GM18519 (cell line): ENCODE measurements around the gene CDS1.
"Not testable (repeated sequence)": the region's sequence is repeated elsewhere in the genome, so short reads cannot be mapped to it uniquely, and the experiment has no call there.

Experiments used
- ATAC-seq: cut with Tn5 transposase; IDR thresholded peaks from one replicate; pipeline ENCODE4 v1.9.1; 2021; ENCODE audit warnings: mild to moderate bottlenecking, moderate library complexity; ENCODE audit not compliant: unreplicated experiment, low FRiP score

CDS1 gene

DNA sequence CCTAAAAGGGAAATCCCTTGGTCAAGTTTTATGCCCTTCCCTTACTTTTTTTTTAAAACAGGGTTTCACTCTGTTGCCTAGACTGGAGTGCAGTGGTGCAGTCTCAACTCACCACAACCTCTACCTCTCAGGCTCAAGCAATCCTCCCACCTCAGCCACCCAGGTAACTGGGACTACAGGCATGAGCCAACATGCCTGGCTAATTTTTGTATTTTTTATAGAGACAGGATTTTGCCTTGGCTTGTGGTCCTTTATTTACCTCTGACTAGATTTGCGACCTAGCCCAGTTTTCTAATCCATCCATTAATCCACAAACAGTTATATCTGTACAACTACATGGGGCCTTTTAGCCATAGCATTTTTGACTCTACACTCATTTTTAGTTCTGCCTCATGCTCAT lies 23.7 kb downstream of the CDS1 start:
- no peak for ATAC-seq

DNA sequence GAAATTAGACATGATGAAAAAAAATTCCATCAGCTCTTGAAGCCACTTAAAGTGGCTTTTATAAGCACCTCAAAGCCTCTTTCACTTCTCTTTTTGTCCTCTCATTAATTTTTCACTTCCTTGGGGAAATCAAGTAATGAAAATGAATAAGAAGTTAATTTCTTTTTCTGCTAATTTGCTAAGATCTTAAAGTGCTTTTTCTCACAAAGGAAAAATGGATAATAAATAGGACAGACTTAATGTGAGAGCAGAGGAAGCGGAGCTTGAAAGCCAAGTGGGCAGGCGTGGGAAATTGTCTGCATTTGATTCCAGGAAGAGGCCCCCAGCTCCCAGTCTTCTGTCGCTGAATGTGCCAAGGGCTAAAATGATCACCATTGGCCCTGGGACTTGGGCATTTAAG lies 28.6 kb downstream of the CDS1 start:
- no peak for ATAC-seq

DNA sequence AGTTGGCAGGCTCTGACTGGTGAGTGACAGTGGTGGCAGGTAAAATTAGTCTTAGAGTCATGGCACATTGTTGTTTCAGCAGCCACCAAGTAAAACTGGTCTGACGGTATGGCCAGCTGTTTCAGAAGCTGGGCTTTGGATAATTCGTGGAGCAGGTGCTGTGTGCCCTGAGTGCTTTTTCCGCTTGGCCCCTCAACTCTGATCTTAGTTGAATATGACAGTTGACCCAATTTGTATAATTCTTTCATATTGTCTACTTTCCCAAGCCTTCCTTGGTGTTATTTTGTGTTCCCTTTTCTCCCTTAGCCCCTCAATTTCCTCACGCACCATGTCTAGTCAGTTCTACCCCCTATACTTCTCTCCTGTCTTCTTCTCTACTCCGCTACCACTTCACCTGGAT lies 32.0 kb downstream of the CDS1 start:
- ATAC-seq: no peak

DNA sequence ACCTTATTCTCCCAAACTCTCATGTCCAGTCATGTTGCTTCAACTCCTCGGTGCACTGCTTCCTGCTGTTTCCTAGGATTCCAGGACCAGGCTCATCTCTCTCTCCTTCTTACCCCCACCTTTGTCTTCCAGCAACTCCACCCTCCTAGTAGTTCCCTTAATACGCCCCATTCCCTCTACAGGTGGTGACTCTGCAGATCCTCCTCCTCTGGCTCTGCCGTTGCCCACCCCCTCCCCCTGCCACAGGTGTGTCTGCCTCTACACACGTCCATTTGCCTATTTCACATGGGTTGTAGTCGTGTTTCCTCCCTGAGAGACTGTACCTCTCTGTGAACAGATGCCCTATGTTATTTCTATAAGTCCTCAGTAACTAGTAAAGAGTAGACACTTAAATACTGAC lies 32.4 kb downstream of the CDS1 start:
- ATAC-seq: no peak

DNA sequence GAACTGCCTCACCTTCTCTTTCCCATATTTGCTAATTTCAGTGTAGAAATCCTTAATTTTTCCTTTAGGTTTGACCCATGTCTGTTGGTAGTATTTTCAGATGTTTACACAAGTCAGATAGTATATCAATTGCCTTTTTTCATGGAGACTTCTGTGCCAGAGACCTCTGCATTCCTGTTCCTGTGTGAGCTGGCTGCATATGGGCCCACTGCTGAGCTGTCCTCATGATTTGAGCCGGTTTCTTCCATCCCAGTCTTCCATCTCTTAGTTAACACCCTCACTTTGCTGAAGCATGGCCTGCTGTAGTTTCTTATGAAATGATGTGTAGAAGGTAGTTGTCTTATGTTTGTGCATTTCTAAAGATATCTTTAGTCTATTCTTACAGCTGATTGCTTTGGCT lies 40.0 kb downstream of the CDS1 start:
- ATAC-seq: no peak

DNA sequence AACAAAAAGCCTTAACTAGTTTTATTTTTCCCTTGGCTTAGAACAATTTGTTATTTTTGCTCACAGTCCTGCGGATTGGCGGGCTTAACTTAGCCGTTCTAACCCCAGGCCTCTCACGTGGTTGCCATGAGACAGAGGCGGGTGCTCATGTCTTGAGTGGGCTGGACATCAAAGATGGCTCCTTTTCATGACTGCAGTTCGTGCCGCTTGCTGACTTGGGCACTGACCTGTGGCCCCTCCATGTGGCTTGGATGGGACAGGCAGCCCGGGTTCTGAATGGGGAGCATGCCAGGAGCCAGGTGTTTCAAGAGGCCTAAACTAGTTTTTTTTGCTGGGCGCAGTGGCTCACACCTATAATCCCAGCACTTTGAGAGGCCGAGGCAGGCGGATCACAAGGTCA lies 40.7 kb downstream of the CDS1 start:
- ATAC-seq: no peak

DNA sequence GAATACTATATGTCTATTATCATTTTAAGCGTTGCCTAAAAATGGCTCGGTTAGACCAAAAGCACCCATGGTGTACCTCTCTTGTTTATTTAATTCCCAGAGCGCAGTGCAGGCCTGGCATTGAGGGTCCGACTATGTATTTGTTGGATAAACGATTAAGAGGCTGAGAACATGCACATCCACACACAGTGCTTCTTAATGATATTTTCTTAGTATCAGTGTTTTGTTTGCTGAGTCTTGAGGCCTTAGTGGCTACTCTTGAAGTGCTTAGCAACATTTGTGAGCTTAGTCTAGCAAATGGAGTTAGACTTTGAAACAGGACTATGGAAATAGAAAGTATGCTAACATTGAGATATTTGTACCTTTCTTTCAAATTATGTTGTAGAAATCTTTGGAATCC lies 43.7 kb downstream of the CDS1 start:
- ATAC-seq: no peak

DNA sequence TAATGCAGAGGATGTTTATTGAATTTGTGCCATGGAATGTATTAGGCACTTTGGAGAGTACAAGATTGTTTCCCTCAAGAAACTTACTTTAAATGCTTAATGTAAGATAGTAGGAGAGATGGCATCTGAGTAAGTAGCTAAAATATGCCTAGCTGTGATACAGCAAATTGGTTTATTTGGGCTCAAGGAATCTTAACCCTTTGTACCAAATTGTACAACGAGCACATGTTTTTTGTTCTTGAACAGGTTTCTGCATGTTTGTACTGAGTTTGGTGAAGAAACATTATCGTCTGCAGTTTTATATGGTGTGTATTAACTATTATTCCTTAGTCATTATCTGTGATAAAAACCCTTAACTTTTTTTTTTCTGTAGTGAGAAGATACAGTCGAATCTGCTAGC lies 48.6 kb downstream of the CDS1 start:
- ATAC-seq: no peak

DNA sequence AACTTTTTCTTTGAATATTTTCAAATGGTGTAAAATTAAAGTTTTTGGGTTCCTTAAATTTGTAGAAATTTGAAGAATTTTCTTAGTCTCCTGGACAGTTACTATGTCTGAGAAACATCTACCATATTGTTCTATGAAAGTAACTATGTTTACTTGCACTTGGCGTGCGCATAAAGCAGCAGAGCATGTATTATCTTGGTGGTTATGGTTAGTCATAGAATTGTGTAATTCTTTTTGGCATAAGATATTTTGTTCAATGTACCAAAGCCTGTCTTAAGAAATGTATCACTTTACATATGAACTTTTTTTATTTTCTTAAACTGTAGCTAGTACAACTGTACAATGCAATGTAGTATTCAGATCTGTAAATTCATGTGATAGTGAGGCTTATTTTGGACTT lies 49.2 kb downstream of the CDS1 start:
- ATAC-seq: no peak

DNA sequence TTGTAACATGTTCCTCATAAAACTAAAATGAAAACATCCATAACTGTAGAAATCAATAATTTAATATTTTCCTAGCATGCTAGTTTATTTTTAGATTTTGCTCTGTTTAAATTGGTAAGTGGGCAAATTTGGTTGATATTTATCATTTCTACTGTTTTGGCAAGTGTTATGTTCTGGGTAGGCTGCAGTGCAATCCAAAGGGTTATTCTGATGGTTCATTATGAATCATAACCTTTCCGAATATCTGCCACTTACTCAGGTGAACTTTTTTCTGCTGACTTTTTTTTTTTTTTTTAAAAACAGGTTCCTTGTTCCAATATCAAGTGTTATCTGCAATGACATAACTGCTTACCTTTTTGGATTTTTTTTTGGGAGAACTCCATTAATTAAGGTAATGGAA lies 52.0 kb downstream of the CDS1 start:
- ATAC-seq: no peak

DNA sequence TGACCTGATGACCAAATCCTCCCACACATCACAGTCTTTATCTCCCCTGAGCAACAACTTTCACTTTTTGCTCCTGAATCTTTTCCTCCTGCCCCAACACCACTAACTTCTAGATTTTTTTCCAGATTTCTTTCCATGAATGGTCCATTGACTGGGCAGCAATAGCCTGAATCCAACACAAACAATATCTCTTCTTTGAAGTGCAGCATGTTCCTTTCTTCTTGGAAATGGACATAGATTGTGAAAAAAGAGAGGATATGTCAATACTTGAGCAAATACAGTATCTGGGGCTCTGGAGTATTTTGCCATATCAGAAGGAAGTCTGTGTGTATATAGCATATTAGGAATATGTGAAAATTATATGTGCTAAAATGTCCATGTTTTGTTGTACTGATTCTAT lies 55.2 kb downstream of the CDS1 start:
- ATAC-seq: no peak

DNA sequence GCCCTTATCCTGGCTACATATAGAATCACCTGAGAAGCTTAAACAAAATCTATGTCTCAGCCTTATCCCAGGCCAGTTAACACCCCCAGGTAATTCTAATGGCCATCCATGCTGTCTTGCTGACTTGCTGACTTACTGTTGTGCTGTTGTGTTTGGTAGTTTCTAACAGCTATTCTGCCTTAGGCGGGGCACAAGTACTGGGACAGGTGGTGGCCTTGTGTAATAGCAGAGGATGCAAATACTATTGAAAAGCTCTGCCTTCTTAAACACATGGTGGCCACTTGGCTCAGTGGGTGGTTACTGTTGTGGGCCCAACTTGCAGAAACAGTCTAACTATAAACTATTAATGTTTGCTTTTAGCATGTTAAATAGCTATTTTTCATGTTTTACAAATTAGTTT lies 56.2 kb downstream of the CDS1 start:
- no peak for ATAC-seq

DNA sequence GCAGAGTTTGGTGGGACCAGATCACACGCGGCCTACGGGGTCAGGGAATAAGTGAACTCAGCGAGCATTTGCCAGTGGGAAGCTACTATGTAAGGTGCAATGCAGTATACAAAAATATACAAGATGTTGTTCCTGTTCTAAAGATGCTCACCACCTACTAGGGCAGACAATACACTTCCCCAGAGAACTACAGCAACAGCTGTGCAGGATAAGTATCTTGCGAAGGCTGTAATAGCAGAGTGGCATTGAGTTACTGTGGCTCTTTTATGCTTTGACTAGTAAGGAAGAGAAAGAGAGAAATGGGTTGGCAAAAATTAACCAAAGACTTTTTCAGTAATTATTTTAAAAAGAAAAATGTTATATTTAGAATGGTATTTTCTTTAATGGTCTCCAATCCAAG lies 61.2 kb downstream of the CDS1 start:
- ATAC-seq: no peak

DNA sequence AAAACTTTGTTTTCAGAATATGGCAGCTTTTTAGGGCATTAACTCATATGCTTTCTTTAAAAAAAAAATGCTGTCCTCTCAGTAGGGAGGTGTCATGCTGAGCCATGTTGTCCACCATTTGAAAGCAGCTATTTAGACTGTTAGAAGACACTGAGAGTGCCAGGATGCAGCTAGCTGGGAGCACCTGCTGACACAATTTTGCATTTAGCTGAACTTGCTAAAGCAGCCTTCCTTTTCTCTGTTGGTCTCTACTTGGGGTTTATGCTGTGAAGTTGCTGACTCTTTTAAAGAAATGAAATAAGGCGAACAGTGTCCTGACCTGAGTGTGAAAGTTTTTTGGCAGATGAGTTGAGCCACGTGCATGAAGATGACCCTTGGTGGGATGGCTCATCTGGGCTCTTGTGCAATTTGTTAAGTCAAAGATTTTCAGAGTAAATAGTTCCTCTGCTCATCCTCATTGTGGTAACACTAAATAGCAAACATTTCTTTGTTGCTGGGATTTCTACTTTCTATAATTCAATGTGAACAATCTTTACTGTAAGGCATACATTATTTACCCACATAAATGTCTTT lies 64.5 kb downstream of the CDS1 start:
- ATAC-seq: no peak

DNA sequence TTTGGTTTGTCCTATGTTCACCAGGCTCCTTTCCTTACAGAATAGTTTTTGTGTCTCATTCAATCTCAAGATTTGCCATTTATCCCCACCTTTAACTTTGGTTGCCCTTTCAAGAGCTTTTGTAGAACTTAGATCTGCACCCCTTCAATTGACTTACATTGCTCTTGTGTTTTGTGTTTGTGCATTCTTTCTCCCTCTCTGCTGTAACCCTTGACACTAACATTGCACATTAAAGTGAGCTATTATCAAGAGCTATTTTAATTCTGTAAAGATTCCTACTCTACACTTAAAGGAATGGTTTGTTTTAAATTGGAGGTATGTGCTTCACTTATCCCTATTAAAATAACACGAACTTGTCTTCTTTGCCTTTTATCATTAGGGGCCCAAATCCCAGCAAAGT lies 65.3 kb downstream of the CDS1 start:
- ATAC-seq: no peak

DNA sequence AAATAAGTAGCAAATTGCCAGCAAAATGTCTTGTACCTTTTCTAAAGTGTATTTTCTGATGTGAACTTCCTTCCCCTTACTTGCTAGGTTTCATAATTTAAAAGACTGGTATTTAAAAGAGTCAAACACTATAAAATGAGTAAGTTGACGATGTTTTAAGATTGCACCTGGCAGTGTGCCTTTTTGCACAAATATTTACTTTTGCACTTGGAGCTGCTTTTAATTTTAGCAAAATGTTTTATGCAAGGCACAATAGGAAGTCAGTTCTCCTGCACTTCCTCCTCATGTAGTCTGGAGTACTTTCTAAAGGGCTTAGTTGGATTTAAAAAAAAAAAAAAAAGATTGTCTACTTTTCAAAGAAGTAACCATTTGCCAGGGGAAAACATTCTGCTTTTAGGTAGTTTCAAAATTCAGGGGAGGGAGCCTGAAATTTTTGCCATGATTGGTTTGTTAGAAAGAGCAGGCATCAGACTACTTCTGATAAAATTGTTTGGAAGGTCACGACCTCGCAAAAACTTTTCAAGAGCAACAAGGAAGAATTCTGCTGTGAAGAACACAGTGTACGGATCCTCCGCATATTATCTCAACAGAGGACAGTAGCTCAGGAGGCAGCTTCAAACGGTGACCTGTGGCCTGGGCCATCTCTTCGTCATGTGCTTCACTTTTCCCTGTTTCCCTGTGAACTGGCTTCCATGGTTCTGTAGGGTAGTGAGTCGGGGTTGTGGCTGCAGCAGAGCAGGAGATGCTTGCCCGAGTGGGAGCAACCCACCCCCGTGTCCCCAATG lies 66.1 kb downstream of the CDS1 start:
- no peak for ATAC-seq

DNA sequence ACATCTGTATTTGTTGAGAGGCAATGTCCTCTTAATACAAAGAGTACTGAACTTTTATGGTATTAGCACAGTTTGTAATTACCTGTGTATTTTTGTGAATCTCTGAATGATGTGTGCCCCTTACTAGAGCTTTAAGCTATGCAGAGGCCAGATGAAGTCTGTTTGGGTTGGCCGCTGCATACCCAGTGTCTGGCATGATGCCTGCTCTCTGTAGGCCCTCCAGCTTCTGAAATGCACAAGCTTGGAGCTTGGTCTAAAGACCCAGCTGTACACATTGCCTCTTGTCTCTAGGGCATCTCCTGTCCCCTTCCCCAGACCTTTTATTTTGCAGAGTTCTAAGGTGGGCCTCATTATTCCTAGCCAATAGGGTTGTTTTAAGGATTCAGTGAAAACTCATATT lies 68.6 kb downstream of the CDS1 start:
- no peak for ATAC-seq

DNA sequence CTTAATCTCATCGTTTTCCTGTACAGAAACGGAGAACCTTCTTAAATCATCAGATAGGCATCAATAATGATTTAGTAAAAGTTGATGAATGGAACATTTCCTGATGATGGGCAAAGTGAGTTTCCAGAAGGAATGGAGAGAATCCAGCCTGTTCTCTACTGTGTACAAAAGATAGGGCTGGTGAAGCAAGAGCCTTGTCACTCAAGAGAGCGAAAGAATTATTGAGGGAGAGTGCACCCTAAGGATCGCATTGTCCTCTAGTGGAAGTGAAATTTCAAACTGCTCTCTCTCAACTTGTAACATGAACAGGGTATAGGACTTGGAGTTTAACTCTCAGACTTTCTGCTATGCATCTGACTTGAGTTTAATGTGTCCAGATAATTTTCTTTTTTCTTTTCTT lies 69.6 kb downstream of the CDS1 start:
- no peak for ATAC-seq

DNA sequence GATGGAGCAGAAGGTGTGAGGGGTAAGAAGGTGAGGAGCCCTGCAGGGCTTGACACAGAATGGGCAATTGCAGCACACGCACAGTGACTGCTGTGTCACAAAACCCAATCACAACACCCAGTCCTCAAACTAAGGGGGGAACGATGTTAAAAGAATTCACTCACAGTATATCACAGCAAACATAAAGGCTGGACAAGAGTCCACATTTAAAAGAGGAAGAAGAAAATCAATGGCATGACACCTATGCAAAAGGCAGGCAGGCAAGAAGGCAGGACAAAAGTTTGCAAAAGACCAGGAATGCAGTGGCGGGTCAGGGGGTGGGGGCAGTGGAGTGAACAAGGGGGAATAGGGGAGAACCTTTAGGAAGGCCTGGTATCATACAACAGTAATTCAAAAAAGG lies 77.7 kb downstream of the CDS1 start:
- no peak for ATAC-seq

DNA sequence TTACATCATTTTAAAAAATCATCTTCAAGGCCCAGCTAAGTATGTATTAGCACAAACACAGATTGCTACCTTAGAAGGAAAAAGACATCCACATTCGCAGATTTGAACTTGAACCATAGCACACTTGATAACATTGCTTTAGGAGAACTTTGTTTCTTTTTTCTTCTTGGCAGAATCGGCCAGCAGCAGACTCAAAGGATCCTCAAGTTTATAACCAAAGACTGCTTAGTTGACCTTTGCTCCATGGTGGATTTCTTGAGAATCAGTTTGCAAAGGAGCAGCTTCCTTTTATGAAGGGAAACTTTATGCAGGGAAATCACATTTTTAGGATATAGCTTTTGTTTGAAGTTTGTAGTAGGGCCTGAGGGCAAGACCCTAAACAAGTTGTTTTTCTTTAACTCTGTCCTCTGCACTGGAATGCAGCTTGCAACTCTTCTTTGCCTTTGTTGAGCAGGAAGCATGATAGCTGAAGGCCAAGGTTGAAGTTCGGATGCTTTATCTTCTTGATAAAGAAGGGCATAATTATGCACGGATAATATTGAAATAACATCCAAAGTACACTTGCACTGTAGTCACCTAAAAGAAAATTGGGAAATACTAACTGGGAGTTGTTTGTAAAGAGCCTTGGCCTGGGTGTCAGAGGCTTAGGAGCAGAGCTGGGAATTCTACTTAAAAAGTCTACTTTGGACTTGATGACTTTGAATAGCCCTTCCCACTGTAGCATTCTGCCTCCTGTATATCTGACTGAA lies 78.4 kb downstream of the CDS1 start:
- ATAC-seq: no peak

DNA sequence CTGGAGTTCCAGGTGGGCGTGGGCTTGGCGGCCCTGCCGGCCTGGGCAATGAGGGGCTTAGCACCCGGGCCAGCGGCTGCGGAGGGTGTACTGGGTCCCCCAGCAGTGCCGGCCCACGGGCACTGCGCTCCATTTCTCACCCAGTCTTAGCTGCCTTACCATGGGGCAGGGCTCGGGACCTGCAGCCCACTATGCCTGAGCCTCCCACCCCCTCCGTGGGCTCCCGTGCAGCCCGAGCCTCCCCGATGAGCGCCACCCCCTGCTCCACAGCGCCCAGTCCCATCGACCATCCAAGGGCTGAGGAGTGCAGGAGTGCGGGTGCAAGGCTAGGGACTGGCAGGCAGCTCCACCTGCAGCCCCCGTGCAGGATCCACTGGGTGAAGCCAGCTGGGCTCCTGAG lies 81.8 kb downstream of the CDS1 start:
- ATAC-seq: not testable (repeated sequence)

DNA sequence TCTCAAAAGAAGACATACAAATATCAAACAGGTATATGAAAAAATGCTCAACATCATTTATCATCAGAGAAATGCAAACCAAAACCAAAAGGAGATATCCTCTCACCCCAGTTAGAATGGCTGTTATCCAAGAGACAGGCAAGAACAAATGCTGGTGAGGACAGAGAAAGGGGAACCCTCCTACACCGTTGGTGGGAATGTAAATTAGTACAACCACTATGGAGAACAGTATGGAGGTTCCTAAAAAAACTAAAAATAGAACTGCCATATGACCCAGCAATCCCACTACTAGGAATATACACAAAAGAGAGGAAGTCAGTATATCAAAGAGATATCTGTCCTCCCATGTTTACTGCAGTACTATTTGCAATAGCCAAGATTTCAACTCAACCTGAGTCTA lies 83.5 kb downstream of the CDS1 start:
- ATAC-seq: no peak
